ENCODE measurements around the gene LGMN. TPM values are rescaled to one million over a fixed set of nuclear protein-coding genes. Genes with fewer than 3 reads are reported as not detected.

Gene LGMN
- polyA plus RNA-seq, 1 of the 3 experiments (the other 2 are of a cell fraction), result 76.3 TPM

DNA sequence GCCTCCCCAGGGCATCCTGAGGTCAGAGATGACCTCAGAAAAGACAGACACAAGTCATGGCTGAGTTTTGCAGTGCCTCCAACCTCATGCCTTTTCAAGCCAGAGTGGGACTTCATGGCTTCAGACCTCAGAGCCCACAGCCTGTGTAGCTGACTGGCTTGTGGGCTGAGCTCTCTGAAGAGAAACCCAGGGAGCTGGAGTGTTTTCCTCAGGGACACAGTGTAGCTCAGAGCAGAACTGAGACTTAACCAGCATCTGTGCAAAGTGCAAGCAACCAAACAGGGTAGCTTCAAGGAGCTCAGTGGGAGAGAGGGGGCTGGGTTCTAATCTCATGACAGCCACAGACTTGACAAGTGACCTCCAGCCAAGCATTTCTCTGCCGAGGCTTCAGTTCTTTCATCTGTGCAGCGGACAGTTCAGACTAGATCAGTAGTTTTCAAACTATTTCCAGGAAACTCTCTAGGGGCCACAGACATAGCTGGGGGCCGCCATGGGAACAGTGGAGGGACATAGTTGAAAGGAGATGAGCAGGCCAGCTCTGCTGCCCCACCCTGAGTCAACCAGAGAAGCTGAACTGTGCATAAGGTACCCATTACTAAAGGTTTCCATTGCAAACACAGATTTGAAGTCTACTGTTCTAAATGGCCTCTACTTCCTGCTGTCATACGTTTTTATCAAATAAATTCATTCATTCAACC, 80.0 kb downstream of the LGMN start:
- H3K36me3 ChIP-seq (replicated peaks in 1 of 2; ENCODE audit: control insufficient read depth in 1 of 2, insufficient read depth in 2 of 2, low read length in 1 of 2), result peaks cover 0 to 12% of the 10 kb centered on the region in 2 experiments
- H3K9ac ChIP-seq, result no peak overlapping the region
- no peaks in the 10 kb centered on the region for H3K27me3 ChIP-seq (ENCODE audit: insufficient read depth)
- 75% methylated on average over 4 of the region's 4 CpGs for WGBS (ENCODE audit: low lambda C conversion rate)
- no peak overlapping the region for H3K27ac ChIP-seq (ENCODE audit: low read depth in 2 of 2, low read length in 1 of 2)
- POLR2A ChIA-PET, result no interaction called here
- H4K20me1 ChIP-seq (ENCODE audit: insufficient read depth), result no peaks in the 10 kb centered on the region
- no peak overlapping the region for H3K4me2 ChIP-seq
- no peaks in the 10 kb centered on the region for H3F3A ChIP-seq (replicated peaks; ENCODE audit: insufficient read depth)
- no peaks in the 10 kb centered on the region for H3K9me2 ChIP-seq
- no peaks in the 10 kb centered on the region for H3K79me2 ChIP-seq (ENCODE audit: insufficient read depth)
- DNase-seq, result no peak
- no peak overlapping the region for H2AFZ ChIP-seq (ENCODE audit: low read depth)
- CTCF ChIA-PET, result interaction anchor here (1.0 to 4.9 kb wide), 3 partner anchors 13 to 49 kb away, joined by 3 to 21 read pairs (median 12); no protein-coding TSS in a partner anchor
- no peaks in the 10 kb centered on the region for H3K9me3 ChIP-seq
- TF ChIP-seq POLR2AphosphoS5 (IDR thresholded peaks at IDR 0.05; ENCODE audit: low read depth, low read length), result no peak
- no peak for TF ChIP-seq GATA2 (CRISPR knock-in tag; IDR thresholded peaks at IDR 0.05)
- no peak for TF ChIP-seq YY1 (IDR thresholded peaks at IDR 0.05; ENCODE audit: low read depth)
- TF ChIP-seq, protein P1, sequence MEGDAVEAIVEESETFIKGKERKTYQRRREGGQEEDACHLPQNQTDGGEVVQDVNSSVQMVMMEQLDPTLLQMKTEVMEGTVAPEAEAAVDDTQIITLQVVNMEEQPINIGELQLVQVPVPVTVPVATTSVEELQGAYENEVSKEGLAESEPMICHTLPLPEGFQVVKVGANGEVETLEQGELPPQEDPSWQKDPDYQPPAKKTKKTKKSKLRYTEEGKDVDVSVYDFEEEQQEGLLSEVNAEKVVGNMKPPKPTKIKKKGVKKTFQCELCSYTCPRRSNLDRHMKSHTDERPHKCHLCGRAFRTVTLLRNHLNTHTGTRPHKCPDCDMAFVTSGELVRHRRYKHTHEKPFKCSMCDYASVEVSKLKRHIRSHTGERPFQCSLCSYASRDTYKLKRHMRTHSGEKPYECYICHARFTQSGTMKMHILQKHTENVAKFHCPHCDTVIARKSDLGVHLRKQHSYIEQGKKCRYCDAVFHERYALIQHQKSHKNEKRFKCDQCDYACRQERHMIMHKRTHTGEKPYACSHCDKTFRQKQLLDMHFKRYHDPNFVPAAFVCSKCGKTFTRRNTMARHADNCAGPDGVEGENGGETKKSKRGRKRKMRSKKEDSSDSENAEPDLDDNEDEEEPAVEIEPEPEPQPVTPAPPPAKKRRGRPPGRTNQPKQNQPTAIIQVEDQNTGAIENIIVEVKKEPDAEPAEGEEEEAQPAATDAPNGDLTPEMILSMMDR (IDR thresholded peaks at IDR 0.05), result no peak
- TF ChIP-seq RXRA (IDR thresholded peaks at IDR 0.05; ENCODE audit: borderline replicate concordance, low read depth), result no peak
- no peak for TF ChIP-seq TEAD4 (IDR thresholded peaks at IDR 0.05; ENCODE audit: borderline replicate concordance, insufficient read depth)
- no peak for TF ChIP-seq GABPA (IDR thresholded peaks at IDR 0.05; ENCODE audit: low read depth)
- no peak for TF ChIP-seq FOXM1 (IDR thresholded peaks at IDR 0.05; ENCODE audit: low read depth)
- TF ChIP-seq JUND (IDR thresholded peaks at IDR 0.05), result no peak
- no peak for TF ChIP-seq NFIC (IDR thresholded peaks at IDR 0.05; ENCODE audit: borderline replicate concordance)
- H3K4me3 ChIP-seq (ENCODE audit: low read depth in 2 of 2, low read length in 1 of 2), result no peak overlapping the region
- H3K4me1 ChIP-seq (ENCODE audit: control insufficient read depth in 1 of 2, insufficient read depth in 2 of 2, low read depth in 1 of 2, low read length in 1 of 2), result no peaks in the 10 kb centered on the region; a peak in 1 of 4 replicates

DNA sequence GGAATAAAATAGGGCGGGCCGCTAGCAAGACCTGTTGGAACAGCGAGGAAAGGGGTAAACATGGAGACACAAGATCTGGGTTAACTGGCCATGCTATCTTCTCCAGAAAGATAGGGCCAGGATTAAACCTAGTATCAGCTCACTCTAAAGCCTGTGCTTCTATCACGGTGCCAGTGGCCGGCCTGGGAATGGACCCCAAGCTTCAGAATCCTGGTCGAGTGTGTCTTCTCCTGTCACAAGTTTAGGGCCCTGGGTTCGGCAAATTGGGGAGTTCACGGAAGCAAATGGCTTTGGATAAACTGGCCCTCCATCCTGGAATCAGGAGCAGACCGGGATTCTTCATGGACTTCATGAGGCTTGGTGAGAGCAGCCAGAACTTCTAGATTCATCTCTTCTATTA, 82.2 kb downstream of the LGMN start:
- POLR2A ChIA-PET, result no interaction called here
- 90% methylated on average over 9 of the region's 9 CpGs for WGBS (ENCODE audit: low lambda C conversion rate)
- H2AFZ ChIP-seq (ENCODE audit: low read depth), result no peak overlapping the region

More for the DNA sequence above, 82.2 kb downstream of the LGMN start:
- Histone ChIP-seq H3K79me2 (ENCODE audit: insufficient read depth) (no peaks in the 10 kb centered on the region), H3K4me1 (ENCODE audit: control insufficient read depth in 1 of 2, insufficient read depth in 2 of 2, low read depth in 1 of 2, low read length in 1 of 2) (no peaks in the 10 kb centered on the region; a peak in 1 of 4 replicates), H3K4me2 (no peak overlapping the region), H3K4me3 (ENCODE audit: low read depth in 2 of 2, low read length in 1 of 2) (no peak overlapping the region), H3K36me3 (replicated peaks in 1 of 2; ENCODE audit: control insufficient read depth in 1 of 2, insufficient read depth in 2 of 2, low read length in 1 of 2) (peaks cover 0 to 12% of the 10 kb centered on the region in 2 experiments), H3F3A (replicated peaks; ENCODE audit: insufficient read depth) (no peaks in the 10 kb centered on the region), H3K9me2 (no peaks in the 10 kb centered on the region), H3K27me3 (ENCODE audit: insufficient read depth) (no peaks in the 10 kb centered on the region), H3K9me3 (no peaks in the 10 kb centered on the region), H4K20me1 (ENCODE audit: insufficient read depth) (no peaks in the 10 kb centered on the region), H3K27ac (ENCODE audit: low read depth in 2 of 2, low read length in 1 of 2) (no peak overlapping the region), H3K9ac (no peak overlapping the region)
- CTCF ChIA-PET, result interaction anchor here (0.7 to 1.2 kb wide), 2 partner anchors 16 to 340 kb away, joined by 3 to 5 read pairs; no protein-coding TSS in a partner anchor
- TF ChIP-seq, protein P1 (IDR thresholded peaks at IDR 0.05), result no peak
- TF ChIP-seq, protein P2, sequence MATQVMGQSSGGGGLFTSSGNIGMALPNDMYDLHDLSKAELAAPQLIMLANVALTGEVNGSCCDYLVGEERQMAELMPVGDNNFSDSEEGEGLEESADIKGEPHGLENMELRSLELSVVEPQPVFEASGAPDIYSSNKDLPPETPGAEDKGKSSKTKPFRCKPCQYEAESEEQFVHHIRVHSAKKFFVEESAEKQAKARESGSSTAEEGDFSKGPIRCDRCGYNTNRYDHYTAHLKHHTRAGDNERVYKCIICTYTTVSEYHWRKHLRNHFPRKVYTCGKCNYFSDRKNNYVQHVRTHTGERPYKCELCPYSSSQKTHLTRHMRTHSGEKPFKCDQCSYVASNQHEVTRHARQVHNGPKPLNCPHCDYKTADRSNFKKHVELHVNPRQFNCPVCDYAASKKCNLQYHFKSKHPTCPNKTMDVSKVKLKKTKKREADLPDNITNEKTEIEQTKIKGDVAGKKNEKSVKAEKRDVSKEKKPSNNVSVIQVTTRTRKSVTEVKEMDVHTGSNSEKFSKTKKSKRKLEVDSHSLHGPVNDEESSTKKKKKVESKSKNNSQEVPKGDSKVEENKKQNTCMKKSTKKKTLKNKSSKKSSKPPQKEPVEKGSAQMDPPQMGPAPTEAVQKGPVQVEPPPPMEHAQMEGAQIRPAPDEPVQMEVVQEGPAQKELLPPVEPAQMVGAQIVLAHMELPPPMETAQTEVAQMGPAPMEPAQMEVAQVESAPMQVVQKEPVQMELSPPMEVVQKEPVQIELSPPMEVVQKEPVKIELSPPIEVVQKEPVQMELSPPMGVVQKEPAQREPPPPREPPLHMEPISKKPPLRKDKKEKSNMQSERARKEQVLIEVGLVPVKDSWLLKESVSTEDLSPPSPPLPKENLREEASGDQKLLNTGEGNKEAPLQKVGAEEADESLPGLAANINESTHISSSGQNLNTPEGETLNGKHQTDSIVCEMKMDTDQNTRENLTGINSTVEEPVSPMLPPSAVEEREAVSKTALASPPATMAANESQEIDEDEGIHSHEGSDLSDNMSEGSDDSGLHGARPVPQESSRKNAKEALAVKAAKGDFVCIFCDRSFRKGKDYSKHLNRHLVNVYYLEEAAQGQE (IDR thresholded peaks at IDR 0.05; ENCODE audit: low read depth, low read length), result no peak
- TF ChIP-seq TAF1 (IDR thresholded peaks at IDR 0.05; ENCODE audit: borderline replicate concordance, low read depth, low read length) (no peak), SMC3 (IDR thresholded peaks at IDR 0.05; ENCODE audit: low read depth, low read length) (no peak)
- no peak for DNase-seq
